GM19023 (cell line): ENCODE results near the gene TJP3.
"Not testable (repeated sequence)": the region's sequence is repeated elsewhere in the genome, so short reads cannot be mapped to it uniquely, and the experiment has no call there.

Experiments
- ATAC-seq: cut with Tn5 transposase; IDR thresholded peaks from one replicate; pipeline ENCODE4 v1.9.1; 2021; ENCODE audit warnings: mild to moderate bottlenecking, moderate library complexity; ENCODE audit not compliant: unreplicated experiment

Gene TJP3

GRCh38 chr19:3708207-3708931, at the start of gene TJP3:
Gene TJP3 (plus strand): TSS chr19:3708384. CDS start chr19:3728433, 20,049 bp downstream.
- ATAC-seq, result no peak

GRCh38 chr19:3658870-3659745, 49.1 kb upstream of the TJP3 start:
- no peak for ATAC-seq

GRCh38 chr19:3659746-3660112, 48.5 kb upstream of the TJP3 start:
- no peak for ATAC-seq

DNA sequence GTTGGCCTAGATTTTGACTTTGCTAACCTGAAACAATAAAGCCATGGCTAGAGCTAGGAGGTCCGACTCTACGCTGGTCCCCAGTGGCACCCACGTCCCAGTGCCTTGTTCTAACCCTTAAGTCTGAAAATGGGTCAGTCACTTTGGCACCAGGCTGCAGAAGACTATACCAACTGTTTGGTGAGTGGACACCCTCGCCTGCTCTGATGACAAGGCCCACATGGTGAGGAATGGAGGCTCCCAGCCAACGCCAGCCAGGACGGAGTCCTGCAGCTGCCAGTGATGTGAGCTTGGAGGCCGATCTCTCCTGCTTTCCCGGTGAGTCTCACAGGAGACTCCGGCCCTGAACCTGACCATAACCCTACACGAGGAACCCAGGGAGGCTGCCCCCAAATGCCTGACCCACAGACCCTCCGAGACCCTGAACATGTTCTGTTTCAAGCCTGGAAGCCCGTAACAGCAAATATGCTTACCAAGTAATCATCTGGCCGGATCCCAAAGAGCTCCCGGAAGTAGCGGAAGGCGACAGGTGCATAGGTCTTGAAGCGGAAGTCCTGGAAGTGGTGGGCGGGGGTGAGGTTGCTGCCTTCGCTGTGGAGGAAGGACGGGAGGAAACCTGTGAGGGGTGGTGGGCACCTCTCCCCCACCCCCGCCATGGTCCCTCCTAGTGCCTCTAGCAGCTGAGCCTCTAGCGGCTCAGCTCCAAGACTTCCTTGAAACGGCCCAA, 47.5 kb upstream of the TJP3 start:
- no peak for ATAC-seq

GRCh38 chr19:3661284-3662238, 46.6 kb upstream of the TJP3 start:
- ATAC-seq, result no peak

DNA sequence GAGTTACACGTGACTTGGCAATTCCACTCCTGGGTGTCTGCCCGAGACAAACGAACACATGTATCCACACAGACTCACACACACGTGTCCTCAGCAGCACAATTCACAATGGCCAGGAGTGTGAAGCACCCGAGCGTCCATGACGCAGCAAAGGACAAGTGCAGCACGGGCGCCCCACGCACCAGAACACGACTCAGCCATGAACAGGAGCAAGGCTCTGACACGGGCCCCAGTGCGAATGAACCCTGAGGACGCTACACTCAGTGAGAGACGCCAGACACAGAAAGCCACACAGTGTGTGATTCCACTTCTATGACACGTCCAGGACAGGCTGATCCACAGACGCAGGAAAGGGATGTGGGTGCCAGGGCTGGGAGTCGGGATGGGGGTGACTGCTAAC, 44.3 kb upstream of the TJP3 start:
- no peak for ATAC-seq

DNA sequence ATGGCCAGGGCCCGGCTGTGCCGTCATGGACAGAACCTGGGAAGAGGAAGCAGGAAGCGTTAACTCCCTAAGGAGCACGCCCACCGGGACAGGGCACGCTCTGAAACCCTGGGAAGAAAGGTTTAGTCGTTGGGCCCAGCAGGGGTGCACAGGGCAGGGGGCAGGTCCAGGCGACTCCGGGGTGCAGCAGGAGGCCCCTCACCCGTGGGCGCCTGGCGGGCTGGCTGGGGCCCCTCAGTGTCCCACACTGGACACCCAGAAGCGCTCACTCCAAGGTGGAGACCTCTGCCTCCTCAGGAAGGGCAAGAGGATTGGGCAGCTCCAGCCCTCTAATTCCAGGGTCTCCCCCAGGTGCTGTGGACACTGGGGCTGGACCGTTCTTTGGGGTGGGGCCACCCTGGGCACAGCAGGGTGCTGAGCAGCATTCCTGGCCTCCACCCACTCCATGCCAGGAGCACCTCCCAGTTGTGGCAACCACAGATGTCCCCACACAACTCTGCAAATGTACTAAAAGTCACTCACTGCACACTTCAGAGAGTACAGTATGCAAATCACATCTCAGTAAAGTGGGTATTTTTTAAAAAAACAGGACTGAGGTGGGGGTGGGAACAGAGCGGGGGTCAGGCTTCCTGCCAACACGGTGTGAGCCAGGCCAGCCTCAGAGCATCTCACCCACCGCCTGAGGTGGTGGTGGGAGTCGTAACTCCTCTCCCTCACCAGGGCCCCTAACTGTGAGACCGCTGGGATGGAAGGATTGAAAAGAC, 43.1 kb upstream of the TJP3 start:
- ATAC-seq, result no peak

GRCh38 chr19:3665681-3666544, 42.3 kb upstream of the TJP3 start:
- no peak for ATAC-seq

DNA sequence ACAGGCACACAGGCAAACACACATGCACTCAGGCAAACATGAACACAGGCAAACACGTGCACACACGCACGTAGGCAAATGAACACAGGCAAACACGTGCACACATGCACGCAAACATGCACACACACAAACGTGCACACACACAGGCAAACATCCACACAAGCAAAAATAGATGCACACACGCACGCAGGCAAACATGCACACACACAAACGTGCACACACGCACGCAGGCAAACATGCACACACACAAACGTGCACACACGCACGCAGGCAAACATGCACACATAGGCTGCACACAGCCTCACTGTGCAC, 41.7 kb upstream of the TJP3 start:
- not testable (repeated sequence) for ATAC-seq

GRCh38 chr19:3667037-3667638, 41.0 kb upstream of the TJP3 start:
- ATAC-seq, result no peak

DNA sequence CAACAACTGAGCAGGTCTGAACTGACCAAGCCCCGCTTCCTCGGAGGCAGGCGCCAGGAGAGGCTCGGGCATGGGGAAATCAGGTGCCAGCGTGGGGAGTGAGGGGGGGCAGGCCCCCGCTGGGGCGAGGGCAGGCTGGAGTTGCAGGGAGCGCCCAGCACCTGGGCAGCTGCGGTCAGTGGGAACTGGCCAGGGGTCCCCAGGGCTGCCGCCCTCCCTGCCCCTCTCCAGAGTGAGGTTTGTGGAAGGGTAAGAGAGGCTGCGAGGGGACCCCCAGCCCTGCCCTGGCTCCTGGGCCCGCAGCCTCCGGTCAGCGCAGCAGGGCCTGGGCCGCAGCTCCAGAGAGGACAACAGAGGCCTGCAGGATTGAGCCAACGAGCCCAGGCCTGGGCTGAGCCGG, 40.4 kb upstream of the TJP3 start:
- no peak for ATAC-seq

DNA sequence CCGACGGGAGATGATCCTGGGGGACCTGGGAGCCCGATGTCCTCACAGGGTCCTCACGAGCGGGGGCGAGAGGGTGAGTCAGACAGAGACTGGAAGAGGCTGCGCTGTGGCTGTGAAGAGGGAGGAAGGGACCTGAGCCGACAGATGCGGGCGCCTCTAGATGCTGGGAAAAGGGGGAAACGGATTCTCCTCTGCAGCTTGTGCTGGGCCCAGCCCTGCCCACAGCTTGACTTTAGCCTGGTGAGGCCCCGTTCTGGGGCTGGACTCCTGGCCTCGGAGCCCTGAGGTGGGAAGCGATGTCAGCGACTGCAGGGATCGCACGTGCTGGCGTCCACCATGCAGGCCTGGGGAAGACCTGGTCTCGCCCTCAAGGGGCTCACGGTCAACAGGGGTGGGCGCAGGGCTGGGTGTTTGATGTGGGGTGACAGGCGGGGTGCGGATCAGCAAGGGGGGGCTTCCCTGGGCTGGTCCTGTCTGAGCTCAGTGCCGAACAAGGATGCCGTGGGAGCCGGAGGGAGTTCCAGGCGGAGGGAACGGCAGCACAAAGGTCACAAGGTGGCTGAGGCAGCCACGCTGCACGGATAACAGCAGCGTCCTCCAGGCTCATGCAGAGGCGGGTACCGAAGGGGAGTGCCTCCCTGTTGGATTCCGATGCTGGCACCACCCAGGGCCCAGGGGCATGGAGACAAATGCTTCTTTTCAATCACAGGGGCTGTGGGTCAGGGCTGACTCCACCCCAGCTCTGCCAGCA, 39.7 kb upstream of the TJP3 start:
- no peak for ATAC-seq

DNA sequence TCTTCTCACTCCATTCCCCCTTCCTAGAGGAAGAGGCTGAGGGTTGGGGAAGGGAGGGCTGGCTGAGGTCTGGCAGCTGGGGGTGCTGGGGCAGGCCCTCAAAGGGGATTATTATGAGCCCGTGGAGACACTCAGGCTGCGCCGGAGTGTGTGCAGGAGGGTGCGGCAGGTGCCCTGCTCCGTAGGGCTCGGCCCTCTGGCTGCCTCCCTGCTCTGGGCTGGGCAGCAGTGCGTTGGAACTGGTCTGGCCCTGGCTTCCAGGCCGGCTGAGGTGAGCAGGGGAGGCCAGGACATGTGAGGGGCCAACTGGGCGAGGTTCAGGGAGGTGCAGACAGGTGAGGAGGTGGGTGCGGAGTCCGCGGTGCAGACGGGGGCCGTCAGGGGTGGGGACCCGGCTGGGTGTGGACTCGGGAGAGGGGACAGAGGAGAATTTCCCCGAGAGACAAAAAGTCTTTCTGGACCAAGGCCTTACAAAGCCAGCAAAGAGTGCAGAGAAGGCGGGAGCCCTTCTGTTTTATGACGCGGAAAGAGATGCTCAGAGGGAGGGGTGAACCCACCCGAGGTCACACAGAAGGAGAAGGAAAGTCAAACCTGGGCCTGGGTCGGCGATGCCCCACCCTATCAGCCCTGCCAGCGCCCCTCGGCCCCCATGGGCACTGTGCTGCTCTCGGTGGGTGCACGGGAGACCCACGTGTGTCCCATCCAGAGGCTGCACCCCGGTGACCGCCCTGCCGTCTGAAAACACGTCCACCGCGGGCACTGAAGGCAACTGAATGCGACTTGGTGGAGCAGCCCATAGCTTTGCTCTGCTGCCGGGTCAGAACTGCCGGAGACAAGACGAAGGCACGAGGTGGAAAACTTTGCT, 38.9 kb upstream of the TJP3 start:
- no peak for ATAC-seq

DNA sequence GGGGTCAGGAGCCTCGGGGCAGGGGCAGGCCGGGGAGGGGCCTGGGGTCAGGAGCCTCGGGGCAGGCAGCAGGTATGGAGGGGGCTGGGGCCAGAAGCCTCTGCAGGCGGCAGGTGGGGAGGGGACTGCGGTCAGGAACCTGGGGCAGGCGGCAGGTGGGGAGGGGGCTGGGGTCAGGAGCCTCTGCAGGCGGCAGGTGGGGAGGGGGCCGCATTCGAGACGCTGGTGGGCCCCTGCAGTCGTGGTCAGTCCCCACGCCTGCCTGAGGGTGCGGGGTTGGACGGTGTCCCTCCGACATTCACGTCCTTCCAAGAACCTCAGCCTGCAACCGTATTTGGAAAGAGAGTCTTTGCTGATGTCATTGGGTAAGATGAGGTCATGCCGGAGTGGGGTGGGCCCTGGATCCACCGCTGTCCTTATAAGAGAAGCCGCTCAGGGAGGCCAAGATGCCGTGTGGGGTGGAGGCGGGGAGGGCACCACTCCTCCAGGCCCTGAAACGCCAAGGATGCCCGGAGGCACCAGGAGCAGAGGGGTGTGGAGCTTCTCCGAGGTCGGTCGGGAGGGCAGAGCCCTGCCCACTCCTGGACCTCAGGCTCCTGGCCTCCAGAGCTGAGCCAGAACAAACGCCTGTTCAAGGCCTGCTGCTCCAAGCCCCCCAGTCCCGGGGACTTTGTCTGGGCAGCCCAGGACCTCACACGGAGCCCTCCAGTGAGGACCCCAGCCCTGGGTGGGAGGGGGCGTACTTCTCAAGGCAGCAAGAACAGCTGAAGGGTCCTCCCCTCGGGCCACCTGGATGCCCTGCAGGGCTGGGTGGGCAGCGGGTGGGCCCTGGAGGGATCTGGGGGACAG, 38.0 kb upstream of the TJP3 start:
- ATAC-seq, result no peak

- ATAC-seq, result no peak
These were observed 37.1 kb upstream of the TJP3 start for GRCh38 chr19:3670796-3671679.
